Retina (tissue), 1 donor: ENCODE results near the gene KICS2.
"Not testable (repeated sequence)": the region's sequence is repeated elsewhere in the genome, so short reads cannot be mapped to it uniquely, and the experiment has no call there.

Experiments used
- DNase-seq: peaks from one replicate; pipeline ENCODE4 v3.0.0-alpha.2; 2016

The KICS2 gene

DNA sequence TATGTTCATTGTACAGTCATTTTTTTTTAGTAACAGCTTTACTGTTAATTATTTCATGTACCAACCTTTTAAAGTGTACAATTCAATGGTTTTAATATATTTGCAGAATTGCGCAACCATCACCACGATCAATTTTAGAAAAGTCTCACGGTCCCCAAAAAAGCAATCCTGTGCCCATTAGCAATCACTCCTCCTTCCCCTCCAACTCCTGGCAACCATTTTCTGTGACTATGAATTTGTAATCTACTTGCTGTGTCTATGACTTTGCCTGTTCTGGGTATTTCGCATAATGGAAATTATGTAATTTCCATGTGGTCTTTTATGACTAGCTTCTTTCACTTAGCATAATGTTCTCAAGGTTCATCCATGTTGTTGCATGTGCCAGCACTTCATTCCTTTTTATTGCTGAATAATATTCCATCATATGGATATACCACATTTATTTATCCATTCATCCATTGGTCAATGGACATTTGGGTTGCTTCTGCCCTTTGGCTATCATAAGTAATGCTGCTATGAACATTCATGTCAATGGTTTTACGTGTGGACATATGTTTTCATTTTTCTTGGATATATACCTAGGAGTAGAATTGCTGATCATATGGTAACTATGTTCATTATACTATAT lies 9.9 kb downstream of the KICS2 start:
- DNase-seq, result no peak

DNA sequence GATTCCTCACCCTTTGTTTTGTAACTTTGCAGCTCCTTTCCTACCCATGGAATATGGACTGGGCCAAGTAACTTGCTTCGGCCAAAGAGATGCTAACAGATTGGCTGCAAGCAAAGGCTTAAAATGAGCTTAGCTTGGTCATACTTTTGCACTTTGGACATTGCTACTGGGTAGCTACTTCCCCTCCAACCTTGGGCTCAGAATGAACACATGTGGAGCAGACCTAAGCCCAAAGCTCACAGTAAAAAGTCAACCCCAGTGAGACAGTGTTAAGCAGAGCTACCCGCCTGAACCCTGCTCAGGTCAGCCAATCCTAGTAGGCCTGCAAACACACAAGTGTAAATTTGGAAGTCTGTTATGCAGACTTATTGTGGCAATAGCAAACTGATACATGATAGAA lies 14.6 kb downstream of the KICS2 start:
- DNase-seq, result no peak

DNA sequence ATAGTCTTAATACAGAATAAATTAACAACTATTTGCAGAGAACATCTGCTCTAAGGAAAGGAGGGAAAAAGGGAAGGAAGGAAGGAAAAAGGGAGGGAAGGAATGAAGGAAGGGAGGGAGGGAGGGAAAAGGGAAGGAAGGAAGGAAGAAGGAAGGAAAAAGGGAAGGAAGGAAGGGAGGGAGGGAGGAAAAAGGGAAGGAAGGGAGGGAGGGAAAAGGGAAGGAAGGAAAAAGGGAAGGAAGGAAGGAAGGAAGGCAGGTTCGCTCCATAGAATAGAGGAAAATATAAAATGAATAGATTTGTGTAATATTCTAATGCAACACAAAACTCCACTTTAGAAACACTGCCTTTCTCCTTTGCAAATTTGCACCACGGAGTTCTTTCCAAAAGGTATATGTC lies 16.6 kb downstream of the KICS2 start:
- no peak for DNase-seq

DNA sequence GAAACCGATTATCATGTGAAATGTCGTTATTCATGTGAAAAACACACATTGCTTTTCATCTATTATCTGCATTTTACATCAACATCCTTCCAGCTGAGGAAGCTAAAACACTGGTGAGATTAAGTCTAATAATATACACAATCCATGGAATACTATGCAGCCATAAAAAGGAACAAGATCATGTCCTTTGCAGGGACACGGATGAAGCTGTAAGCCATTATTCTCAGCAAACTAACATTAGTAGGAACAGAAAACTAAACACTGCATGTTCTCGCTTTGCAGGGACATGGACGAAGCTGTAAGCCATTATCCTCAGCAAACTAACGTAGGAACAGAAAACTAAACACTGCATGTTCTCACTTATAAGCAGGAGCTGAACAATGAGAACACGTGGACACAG lies 18.3 kb downstream of the KICS2 start:
- DNase-seq, result no peak

DNA sequence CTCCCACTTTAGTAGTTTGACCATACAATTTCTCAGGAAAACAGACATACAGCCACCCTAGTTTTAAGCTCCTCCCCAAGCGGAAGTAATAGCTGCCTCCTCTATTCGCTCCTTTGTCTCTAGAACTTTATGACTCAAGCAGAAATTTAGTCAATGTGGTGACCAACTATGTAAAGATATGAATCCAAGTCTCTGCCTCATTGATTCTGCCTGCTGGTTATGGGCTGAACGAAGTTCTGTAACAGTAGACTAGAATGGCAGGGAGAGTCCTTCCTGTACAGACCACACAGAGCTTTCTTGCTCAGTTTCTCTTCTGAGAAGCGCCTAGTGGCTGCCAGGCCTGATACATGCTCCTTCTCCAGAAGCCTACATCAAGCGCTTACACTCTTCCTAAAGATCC lies 19.1 kb downstream of the KICS2 start:
- DNase-seq, result no peak

DNA sequence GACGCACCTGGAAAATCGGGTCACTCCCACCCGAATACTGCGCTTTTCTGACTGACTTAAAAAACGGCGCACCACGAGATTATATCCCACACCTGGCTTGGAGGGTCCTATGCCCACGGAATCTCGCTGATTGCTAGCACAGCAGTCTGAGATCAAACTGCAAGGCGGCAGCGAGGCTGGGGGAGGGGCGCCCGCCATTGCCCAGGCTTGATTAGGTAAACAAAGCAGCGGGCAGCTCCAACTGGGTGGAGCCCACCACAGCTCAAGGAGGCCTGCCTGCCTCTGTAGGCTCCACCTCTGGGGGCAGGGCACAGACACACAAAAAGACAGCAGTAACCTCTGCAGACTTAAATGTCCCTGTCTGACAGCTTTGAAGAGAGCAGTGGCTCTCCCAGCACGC lies 26.3 kb downstream of the KICS2 start:
- DNase-seq, result not testable (repeated sequence)

DNA sequence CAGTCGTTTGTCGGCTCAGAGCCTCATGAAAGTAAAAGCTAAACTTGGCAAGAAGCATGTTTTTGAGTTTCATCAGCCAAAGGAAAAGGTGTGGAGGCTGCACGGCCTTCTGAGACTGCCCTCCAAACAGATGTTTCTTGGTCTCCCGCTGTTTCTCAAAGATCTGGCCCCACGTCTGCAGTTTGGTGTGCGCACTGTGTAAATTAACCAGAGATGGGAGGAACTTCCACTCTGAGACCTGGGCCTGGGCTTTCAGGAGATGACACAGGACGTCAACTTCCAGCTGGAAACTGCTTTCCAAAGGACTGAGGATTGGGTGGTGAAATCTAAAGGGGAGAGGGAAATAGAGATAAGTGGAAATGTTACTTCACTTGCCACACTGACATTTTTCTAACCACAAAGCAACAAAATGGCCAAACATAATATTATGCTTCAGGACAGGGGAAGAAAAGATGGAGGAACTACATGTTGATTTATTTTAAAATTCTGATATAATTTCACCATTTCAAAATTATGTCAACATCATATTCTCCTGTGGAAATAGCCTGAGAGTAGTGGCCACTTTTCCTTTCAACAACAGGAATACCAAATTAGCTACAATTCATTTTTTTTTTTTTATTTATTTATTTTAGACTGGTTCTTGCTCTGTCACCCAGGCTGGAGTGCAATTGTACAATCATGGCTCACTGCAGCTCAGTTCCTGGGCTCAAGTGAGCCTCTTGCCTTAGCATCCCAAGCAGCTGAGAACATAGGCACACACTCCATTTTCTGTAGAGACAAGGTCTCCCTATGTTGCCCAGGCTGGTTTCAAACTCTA lies 27.6 kb downstream of the KICS2 start:
- DNase-seq, result no peak

DNA sequence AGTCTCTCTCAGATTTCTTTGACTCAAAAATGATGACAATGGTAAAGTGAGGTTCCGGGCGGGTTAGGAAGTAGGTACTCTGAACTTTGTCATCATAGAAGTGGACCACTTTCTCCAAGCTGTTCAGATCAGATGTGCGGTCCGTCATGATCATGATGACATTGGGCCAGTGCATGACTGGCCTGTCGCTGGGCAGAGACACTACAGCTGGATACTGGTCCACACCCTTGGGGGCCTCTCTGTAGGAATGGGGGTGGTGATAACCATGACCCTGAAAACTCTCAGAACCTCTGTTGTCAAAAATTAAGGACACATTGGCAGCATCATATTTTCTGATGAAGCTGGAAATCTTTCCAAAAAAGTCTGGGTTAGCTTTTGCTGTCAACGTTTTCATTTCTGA lies 28.2 kb downstream of the KICS2 start:
- DNase-seq, result no peak

DNA sequence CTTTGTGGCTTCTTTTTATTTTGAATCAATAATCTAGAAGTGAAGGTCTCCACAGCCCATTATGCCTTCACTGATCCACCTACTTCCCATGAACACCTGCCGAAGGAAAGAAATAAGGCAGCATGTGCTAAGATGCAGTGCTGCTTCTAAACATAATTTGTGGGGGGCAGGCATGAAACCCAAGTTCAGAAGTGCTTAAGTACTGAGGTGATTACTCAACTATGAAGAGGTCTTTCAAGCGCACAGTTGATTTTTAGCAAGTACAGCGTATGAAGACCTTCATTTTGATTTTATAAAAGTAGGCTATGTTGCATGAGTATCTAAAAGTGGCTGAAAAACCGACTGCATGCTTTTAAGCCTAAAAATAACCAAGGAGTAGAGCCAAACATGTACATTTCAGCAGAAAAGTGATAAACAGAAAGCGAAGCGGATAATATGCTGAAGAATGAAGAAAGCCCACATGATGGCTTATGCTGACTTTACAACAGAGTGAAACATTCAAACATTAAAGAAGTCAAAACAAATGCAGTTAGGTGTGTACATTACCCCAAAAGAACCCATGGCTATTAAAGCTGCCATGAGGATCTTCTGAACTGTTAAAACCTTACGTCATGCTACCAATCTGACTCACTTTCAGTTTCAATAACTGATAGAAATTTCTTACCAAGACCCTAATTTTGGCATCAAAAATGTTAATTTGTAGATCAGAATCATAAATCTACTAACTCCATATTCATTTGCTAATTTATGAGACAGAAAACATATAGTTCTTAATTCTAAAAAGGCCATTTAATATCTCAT lies 29.3 kb downstream of the KICS2 start:
- DNase-seq, result no peak

DNA sequence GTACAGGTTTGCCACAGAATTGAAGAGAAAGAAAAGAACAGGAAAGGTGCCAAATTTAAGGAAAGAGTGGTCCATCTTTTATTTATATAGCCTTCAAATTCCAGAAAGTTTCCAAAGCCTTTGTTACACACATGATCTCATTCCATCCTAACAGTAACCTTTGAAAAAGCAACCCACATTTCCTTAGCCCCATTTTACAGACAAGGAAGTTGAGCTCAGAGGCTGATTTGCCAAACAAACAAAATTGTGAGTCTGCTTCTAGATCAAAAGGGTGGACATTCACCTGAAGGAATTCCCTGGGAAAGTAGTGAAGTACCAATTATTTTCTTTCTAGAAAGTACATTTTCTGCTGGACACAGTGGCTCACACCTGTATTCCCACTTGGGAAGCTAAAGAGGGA lies 32.0 kb downstream of the KICS2 start:
- DNase-seq, result no peak

DNA sequence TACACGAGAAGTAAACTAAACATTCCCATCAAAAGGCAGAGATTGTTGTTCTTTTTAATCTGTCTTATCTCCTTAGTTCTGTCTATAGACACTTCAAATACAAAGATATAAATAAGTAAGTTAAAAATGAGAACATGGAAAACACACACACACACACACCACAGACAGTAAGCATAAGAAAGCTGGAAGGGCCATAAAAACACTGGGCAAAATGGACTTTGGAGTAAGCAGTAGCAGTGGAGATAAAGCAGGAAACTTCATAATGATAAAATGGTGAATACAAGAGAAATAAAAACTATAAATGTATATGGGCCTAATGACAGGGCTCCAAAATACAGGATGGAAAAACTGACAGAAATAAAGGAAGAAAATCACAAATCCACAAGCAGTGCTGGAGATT lies 32.6 kb downstream of the KICS2 start:
- DNase-seq, result no peak

DNA sequence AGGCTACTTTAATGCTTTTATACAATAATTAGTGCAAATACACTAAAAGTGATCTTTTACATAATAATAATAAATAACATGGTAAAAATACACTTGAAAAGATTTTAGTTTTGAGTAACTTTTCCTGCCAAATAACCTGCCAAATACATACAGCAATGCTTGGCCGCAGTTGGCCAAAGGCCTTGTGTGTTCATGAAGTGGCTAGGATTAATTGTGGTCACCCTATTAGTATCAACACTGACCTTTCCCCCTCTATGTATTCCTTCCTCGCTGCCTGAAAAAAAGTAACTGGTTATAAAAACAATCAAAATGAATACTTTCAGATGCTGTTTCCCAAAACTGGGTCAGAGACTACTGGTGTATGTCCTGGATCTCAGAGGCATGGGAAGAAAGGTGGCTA lies 34.3 kb downstream of the KICS2 start:
- DNase-seq, result no peak

DNA sequence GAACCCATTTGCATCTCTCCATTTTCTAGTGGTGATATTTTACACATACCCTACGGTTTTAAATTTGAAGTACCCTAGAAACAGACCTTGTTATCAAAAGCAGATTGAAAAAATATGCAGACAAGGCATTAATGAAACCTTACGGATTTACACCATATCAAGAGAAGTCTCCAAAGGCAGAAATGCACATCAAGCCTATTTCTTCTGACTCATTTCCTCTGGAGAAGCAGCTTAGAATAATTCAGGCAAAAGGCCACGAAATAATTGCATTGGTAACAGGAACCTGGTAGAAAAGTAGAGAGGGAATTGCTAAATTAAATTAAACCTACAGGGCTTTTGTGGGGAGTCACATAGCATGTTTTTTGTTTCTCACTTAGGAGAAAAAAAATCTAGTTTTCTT lies 34.7 kb downstream of the KICS2 start:
- DNase-seq, result no peak

DNA sequence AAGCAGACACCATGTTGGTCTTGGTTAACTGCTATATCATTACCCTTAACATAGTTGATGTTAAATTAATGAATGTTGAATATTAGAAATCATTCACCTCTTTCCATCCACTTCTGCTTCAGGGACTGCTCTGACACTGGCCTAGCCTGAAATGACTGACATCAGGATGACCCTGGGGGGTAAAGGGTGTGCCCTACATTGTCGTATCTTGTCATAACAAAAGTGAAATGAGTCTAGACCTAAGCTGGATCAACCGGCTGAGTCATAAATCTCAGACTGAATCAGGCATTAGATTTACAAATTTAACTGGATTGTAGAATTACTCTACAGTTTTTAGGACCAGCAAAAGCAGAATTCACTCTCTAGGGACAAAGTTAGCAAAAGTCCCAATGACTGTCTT lies 35.3 kb downstream of the KICS2 start:
- DNase-seq, result no peak

DNA sequence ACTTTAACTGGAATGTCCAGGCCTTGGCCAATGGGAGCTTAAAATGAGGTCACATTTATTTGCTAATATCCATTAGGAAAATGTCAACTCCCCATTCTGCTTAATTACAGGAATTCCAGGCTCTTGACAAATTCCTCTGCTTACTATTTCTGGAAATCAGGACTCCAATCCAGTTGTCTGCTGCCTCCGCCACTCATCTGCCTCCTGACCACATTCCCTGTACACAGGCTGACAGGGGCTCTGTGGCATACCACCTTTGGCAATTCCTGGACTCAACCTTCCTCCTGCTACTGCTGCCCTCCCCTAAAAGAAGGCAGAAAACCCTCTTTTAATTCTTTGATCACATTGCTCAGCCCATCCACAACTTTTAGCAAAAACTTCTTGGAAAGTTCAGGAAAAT lies 37.9 kb downstream of the KICS2 start:
- no peak for DNase-seq

DNA sequence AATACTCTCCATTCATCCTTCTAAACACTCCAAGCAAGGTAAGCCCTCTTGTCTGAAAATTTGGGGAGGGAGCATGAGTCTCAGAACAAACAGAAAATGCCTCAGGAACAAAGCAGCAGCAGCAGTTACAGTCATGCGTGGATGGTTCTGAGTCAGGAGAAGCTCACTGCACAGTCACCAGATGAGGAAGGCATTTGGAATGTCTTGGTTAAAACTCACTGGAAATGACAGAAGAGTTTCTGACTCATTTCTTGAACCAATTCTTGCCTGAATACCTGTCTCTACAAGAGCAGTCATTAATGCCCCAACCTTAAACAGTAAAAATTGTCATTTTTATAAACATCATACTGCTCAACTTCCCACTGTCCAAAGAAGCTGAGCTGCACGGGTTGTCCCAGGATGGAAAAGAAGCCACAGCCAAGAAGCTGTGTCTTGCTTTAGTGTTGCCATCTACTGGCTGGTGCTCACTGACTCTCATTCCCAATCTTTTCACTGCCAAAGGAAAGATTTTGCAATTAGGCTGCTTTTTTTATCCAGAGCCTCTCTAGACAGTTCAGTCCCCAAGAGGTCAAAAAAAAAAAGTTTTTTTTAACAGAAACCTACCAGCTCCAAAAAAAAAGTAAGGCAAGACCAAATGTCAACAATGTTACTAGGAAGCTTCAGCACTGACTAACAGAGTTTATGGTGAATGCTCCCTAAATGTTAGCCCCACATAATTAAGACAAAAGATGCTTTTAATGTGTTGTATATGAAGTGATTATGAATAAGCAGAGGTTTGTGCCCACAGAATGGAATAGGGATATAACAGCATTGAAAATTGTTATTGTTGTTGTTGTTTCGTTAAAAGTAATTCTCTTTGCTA lies 40.4 kb downstream of the KICS2 start:
- peak; percentile 61 for DNase-seq

DNA sequence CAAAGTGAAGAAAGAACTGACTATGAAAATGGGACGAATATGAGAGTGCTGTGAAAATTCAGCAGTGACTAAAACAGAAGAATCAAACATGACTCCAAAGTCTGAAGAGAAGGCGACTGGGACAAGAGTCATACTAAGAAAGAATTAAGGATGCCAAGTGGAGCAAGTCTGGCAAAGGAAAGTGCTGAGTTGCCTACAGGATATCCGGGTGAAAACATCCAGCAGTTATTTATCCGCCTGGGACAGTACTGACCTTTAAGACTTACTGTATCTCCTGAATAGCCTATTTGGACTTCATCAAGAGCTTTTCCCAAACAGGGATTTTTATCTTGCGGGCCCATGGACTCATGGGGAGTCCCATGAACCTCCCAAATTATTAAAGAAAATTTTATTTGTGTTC lies 41.1 kb downstream of the KICS2 start:
- no peak for DNase-seq

DNA sequence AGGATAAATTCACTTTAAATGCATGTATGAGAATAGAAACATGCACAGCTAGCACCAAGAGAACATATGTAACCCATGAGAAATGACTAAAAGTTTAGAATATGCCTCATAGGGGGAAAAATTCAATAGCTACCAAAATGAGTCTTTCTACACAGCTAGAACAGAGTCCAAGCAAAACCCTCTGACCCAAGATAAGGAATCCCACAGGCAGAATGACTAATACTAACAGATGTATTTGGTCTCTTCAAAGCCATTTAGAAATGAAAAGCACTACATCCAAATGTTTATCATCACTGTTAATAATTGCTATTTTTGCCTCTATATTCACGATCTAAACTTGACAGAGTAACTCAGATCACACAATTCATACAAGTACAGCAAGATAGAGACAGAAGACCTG lies 44.0 kb downstream of the KICS2 start:
- DNase-seq, result no peak

DNA sequence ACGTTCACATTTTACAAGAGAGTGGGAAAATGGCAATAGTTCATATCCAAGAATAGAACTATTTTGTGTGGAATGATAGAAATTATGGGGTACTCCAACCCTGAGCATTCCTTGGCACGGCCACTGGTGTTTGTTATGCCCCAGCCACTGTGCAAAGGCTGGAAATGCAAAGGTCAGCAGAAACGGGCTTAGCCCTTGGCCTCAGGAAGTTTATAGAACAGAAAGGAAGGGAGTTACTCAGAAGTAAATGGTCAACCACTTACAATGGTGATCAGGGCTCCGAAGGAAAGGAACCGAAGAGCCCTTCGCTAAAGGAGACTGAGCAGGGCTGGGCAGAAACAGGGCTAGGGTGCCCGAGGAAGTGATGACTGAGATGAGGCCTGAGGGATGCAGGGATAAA lies 45.1 kb downstream of the KICS2 start:
- DNase-seq, result no peak

DNA sequence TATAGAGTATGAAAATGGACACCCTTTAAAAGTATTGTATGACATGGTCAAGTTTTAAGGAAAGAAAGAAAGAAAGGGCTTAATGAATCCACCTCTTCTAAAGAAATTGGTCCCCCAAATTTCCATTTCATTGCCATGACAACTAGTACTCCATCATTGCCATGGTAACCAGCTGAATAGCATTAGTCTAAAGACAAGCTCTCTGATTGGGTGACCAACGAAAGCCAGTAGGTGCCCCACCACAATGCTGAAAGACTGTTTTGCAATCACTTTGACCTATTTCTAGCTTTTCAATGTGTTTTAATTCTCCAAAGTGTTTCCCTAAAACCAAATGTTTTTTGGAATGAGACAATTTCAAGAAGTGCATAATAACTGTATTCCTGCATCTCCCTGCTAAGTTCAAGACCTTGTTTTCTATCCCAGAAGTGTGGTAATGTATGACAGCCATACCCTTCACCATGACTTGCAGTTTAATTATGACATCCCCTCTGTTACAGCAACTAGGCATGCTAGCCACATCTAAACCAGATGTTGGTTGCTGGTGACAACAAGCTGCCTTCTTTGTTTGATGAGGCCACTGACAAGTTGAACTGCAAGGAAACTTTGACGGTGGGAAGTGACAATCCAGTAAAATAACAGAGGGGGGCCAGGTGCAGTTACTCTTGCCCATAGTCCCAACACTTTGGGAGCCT lies 46.7 kb downstream of the KICS2 start:
- no peak for DNase-seq

DNA sequence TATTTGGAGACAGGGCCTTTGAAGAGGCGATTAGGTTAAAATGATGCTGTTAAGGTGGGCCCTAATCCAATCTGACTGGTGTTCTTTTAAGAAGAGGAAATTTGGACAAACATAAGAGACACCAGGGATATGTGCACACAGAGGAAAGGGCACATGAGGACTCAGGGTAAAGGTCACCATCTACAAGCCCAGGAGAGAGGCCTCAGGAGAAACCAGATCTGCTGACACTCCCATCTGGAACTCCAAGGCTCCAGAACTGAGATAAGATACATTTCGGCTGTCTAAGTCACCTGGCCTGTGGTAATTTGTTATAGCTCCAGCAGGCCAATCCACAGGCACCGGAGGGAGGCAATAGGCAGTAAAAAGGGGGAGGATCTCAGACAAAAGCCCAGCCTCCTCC lies 48.6 kb downstream of the KICS2 start:
- no peak for DNase-seq
